HCEC 1CT (cell line): Measurements from ENCODE around the gene HMGXB3.
"Not testable (repeated sequence)": the region's sequence is repeated elsewhere in the genome, so short reads cannot be mapped to it uniquely, and the experiment has no call there.

Source experiments
- DNase-seq: peaks from one replicate; pipeline ENCODE4 v3.0.0-alpha.2; 2017

HMGXB3 gene

GRCh38 chr5:150021491-150022157 lies 21.1 kb downstream of the HMGXB3 start:
- DNase-seq: no peak

GRCh38 chr5:150022158-150022531 lies 21.6 kb downstream of the HMGXB3 start:
- DNase-seq: peak; percentile 85

- DNase-seq: no peak
These were observed 22.1 kb downstream of the HMGXB3 start for GRCh38 chr5:150022681-150023080.

- no peak for DNase-seq
These were observed 22.6 kb downstream of the HMGXB3 start for GRCh38 chr5:150023136-150023535.

GRCh38 chr5:150024346-150024984 lies 23.9 kb downstream of the HMGXB3 start:
- DNase-seq: no peak

- DNase-seq: no peak
These were observed 26.2 kb downstream of the HMGXB3 start for GRCh38 chr5:150026682-150027172.

GRCh38 chr5:150028047-150028446 lies 27.5 kb downstream of the HMGXB3 start:
- DNase-seq: not testable (repeated sequence)

GRCh38 chr5:150033334-150033733 lies 32.8 kb downstream of the HMGXB3 start:
- no peak for DNase-seq

GRCh38 chr5:150034662-150035061 lies 34.1 kb downstream of the HMGXB3 start:
- DNase-seq: peak; percentile 90

- no peak for DNase-seq
These were observed 34.8 kb downstream of the HMGXB3 start for GRCh38 chr5:150035139-150035895.

GRCh38 chr5:150036513-150036912 lies 36.0 kb downstream of the HMGXB3 start:
- DNase-seq: peak; percentile 99

GRCh38 chr5:150038547-150038946 lies 38.0 kb downstream of the HMGXB3 start:
- DNase-seq: no peak

- no peak for DNase-seq
These were observed 41.9 kb downstream of the HMGXB3 start for GRCh38 chr5:150042459-150042858.

- no peak for DNase-seq
These were observed 43.3 kb downstream of the HMGXB3 start for GRCh38 chr5:150043657-150044328.

GRCh38 chr5:150044329-150044681 lies 43.8 kb downstream of the HMGXB3 start:
- DNase-seq: peak; percentile 48

GRCh38 chr5:150044712-150045111 lies 44.2 kb downstream of the HMGXB3 start:
- DNase-seq: no peak

- DNase-seq: no peak
These were observed 45.0 kb downstream of the HMGXB3 start for GRCh38 chr5:150045549-150045948.

GRCh38 chr5:150046031-150046430 lies 45.5 kb downstream of the HMGXB3 start:
- DNase-seq: no peak

GRCh38 chr5:150050172-150050811 lies 49.8 kb downstream of the HMGXB3 start:
- DNase-seq: peak; percentile 84

GRCh38 chr5:150051657-150052195 lies 51.2 kb downstream of the HMGXB3 start:
- no peak for DNase-seq

GRCh38 chr5:150052226-150052955 lies 51.9 kb downstream of the HMGXB3 start:
- no peak for DNase-seq
